ENCODE measurements around the gene RAC3. TPM values are rescaled to one million over a fixed set of nuclear protein-coding genes. Genes with fewer than 3 reads are reported as not detected.

The RAC3 gene
- total RNA-seq, 1 experiment from 2014 or later = 84.8 TPM

- Histone ChIP-seq H2BK5ac (ENCODE audit: insufficient read length, low read length) (no peak overlapping the region), H2BK120ac (ENCODE audit: low read depth, low read length, poor library complexity, severe bottlenecking) (no peak overlapping the region), H3K79me2 (ENCODE audit: insufficient read depth, low read length) (no peaks in the 10 kb centered on the region), H2BK12ac (ENCODE audit: insufficient read length, low read depth, low read length) (no peak overlapping the region), H2BK15ac (ENCODE audit: low read depth, low read length) (no peak overlapping the region), H3K27ac (ENCODE audit: insufficient read length, low read depth, low read length) (no peak overlapping the region), H3K9ac (ENCODE audit: extremely low read depth, insufficient read length, low read length) (no peak overlapping the region), H2AK5ac (ENCODE audit: insufficient read length, low read length) (no peak overlapping the region), H3K4ac (ENCODE audit: low read depth, low read length) (no peak overlapping the region), H3K79me1 (ENCODE audit: insufficient read depth, low read depth, low read length, poor library complexity, severe bottlenecking) (no peaks in the 10 kb centered on the region), H3K23ac (ENCODE audit: insufficient read length, low read depth, low read length) (no peak overlapping the region), H3K14ac (ENCODE audit: insufficient read depth, low read length) (no peak overlapping the region), H2AFZ (ENCODE audit: low read length) (no peak overlapping the region), H3T11ph (ENCODE audit: low read length) (no peak overlapping the region), H3K27me3 (ENCODE audit: insufficient read depth, low read length) (no peaks in the 10 kb centered on the region), H4K20me1 (ENCODE audit: control insufficient read depth, insufficient read depth, insufficient read length) (no peaks in the 10 kb centered on the region), H3K18ac (ENCODE audit: insufficient read length, low read depth, low read length) (no peak overlapping the region), H3K4me2 (ENCODE audit: insufficient read depth, insufficient read length, low read length) (no peak overlapping the region), H3K9me3 (ENCODE audit: control insufficient read depth, low read depth, low read length) (no peaks in the 10 kb centered on the region), H3K4me1 (ENCODE audit: insufficient read depth, low read length) (no peaks in the 10 kb centered on the region), H2BK20ac (ENCODE audit: low read depth, low read length, poor library complexity, severe bottlenecking) (no peak overlapping the region), H3K56ac (ENCODE audit: insufficient read length, low read depth, low read length) (no peak overlapping the region), H4K8ac (replicated peaks; ENCODE audit: insufficient read length, low read depth, low read length) (no peak overlapping the region), H3K23me2 (ENCODE audit: insufficient read length, low read depth, low read length, poor library complexity, severe bottlenecking) (no peaks in the 10 kb centered on the region), H4K5ac (ENCODE audit: insufficient read length, low read depth, low read length) (no peak overlapping the region), H4K91ac (ENCODE audit: insufficient read length, low read depth, low read length) (no peak overlapping the region)
- no CpG with 5 or more reads among the region's 23 CpGs for whole genome bisulfite sequencing (ENCODE audit: extremely low coverage, insufficient read length, low lambda C conversion rate)
- no peaks in the 10 kb centered on the region for H3K9me3 Mint-ChIP-seq
- no peak overlapping the region for H3K27ac Mint-ChIP-seq
- TF ChIP-seq CTCF (conservative IDR thresholded peaks at IDR 0.05) = no peak
- H3K4me3 Mint-ChIP-seq = no peak overlapping the region
- 0 out of 4 replicates have a peak, but pooled peaks cover 0 to 2% of the 10 kb centered on the region in 2 experiments for H3K4me1 Mint-ChIP-seq
- DNase-seq = no peak
- H3K36me3 Mint-ChIP-seq (ENCODE audit: insufficient read depth in 1 of 3, low read depth in 3 of 3) = peaks cover 2 to 8% (median 3%) of the 10 kb centered on the region in 3 experiments; a peak in 4 of 7 replicates
- H3K27me3 Mint-ChIP-seq (ENCODE audit: low read depth) = no peaks in the 10 kb centered on the region; the same call in 1 of the 2 replicates
Measured at GRCh38 chr17:82014432-82014831, 17.0 kb upstream of the RAC3 start.

All from H9 (cell line).